Measurements from ENCODE around the gene NAMPT.

NAMPT gene

GRCh38 chr7:106220307-106220706, 64.5 kb downstream of the NAMPT start:
- no peak for TF ChIP-seq CTCF (IDR thresholded peaks at IDR 0.05; ENCODE audit: insufficient read depth, low read length, poor library complexity, severe bottlenecking)
- DNase-seq (ENCODE audit: extremely low read depth, insufficient read length), result no peak
- no peak overlapping the region for H3K4me3 ChIP-seq (replicated peaks; ENCODE audit: low read depth, low read length)
- no peaks in the 10 kb centered on the region for H3K27me3 ChIP-seq (replicated peaks; ENCODE audit: control insufficient read depth, insufficient read depth, low read length)
- H3K36me3 ChIP-seq (ENCODE audit: control insufficient read depth, insufficient read depth, low read length), result no peaks in the 10 kb centered on the region

- no peak for TF ChIP-seq CTCF (IDR thresholded peaks at IDR 0.05; ENCODE audit: insufficient read depth, low read length, poor library complexity, severe bottlenecking)
- no peak overlapping the region for H3K4me3 ChIP-seq (replicated peaks; ENCODE audit: low read depth, low read length)
- no peak for DNase-seq (ENCODE audit: extremely low read depth, insufficient read length)
- H3K36me3 ChIP-seq (ENCODE audit: control insufficient read depth, insufficient read depth, low read length), result no peaks in the 10 kb centered on the region
- no peaks in the 10 kb centered on the region for H3K27me3 ChIP-seq (replicated peaks; ENCODE audit: control insufficient read depth, insufficient read depth, low read length)
Measured at GRCh38 chr7:106219170-106219569, 65.6 kb downstream of the NAMPT start.

- no peak overlapping the region for H3K4me3 ChIP-seq (replicated peaks; ENCODE audit: low read depth, low read length)
- no peak for TF ChIP-seq CTCF (IDR thresholded peaks at IDR 0.05; ENCODE audit: insufficient read depth, low read length, poor library complexity, severe bottlenecking)
- H3K36me3 ChIP-seq (ENCODE audit: control insufficient read depth, insufficient read depth, low read length), result no peaks in the 10 kb centered on the region
- no peaks in the 10 kb centered on the region for H3K27me3 ChIP-seq (replicated peaks; ENCODE audit: control insufficient read depth, insufficient read depth, low read length)
- no peak for DNase-seq (ENCODE audit: extremely low read depth, insufficient read length)
Measured at GRCh38 chr7:106218546-106218945, 66.2 kb downstream of the NAMPT start.

- H3K4me3 ChIP-seq (replicated peaks; ENCODE audit: low read depth, low read length), result no peak overlapping the region
- H3K36me3 ChIP-seq (ENCODE audit: control insufficient read depth, insufficient read depth, low read length), result no peaks in the 10 kb centered on the region
- no peak for DNase-seq (ENCODE audit: extremely low read depth, insufficient read length)
- no peak for TF ChIP-seq CTCF (IDR thresholded peaks at IDR 0.05; ENCODE audit: insufficient read depth, low read length, poor library complexity, severe bottlenecking)
- no peaks in the 10 kb centered on the region for H3K27me3 ChIP-seq (replicated peaks; ENCODE audit: control insufficient read depth, insufficient read depth, low read length)
Measured at GRCh38 chr7:106216923-106217542, 67.8 kb downstream of the NAMPT start.

- no peaks in the 10 kb centered on the region for H3K27me3 ChIP-seq (replicated peaks; ENCODE audit: control insufficient read depth, insufficient read depth, low read length)
- DNase-seq (ENCODE audit: extremely low read depth, insufficient read length), result no peak
- no peaks in the 10 kb centered on the region for H3K36me3 ChIP-seq (ENCODE audit: control insufficient read depth, insufficient read depth, low read length)
- TF ChIP-seq CTCF (IDR thresholded peaks at IDR 0.05; ENCODE audit: insufficient read depth, low read length, poor library complexity, severe bottlenecking), result no peak
- no peak overlapping the region for H3K4me3 ChIP-seq (replicated peaks; ENCODE audit: low read depth, low read length)
Measured at GRCh38 chr7:106216517-106216922, 68.3 kb downstream of the NAMPT start.
